Activated CD8-positive, alpha-beta T cell treated with anti-CD3 and anti-CD28 coated beads for 36 hours (primary cell): ENCODE results near the gene CST5. TPM values are rescaled to one million over a fixed set of nuclear protein-coding genes. Genes with fewer than 3 reads are reported as not detected.

Experiments
- ATAC-seq: fragments of 200-7000 bp; cut with Tn5 transposase; one replicate; pipeline ENCODE4 v1.10.0; 2021; ENCODE audit warnings: mild to moderate bottlenecking, moderate library complexity
- CTCF ChIA-PET: fragments of 350-600 bp; sonication (Branson Sonifier 250); formaldehyde crosslinking; loops from one replicate; lab custom pipeline; 2021; ENCODE audit warnings: antibody characterized with exemption; lab: Charles Lee
- POLR2A ChIA-PET: fragments of 350-600 bp; sonication (Branson Sonifier 250); formaldehyde crosslinking; loops from one replicate; lab custom pipeline; 2021; ENCODE audit warnings: antibody characterized with exemption; lab: Charles Lee
- DNase-seq: peaks from one replicate; pipeline ENCODE4 v3.0.0-alpha.2; 2020
- H3K27ac Mint-ChIP-seq: one replicate; pipeline ENCODE4 v1.8.0; 2021; ENCODE audit warnings: mild to moderate bottlenecking, mixed read lengths
- H3K27me3 Mint-ChIP-seq: one replicate; pipeline ENCODE4 v1.8.0; 2021; ENCODE audit warnings: mixed read lengths
- H3K36me3 Mint-ChIP-seq: one replicate; pipeline ENCODE4 v1.8.0; 2021; ENCODE audit warnings: low read depth, mixed read lengths
- H3K4me1 Mint-ChIP-seq: one replicate; pipeline ENCODE4 v1.8.0; 2021; ENCODE audit warnings: low read depth, mixed read lengths
- H3K4me3 Mint-ChIP-seq: one replicate; pipeline ENCODE4 v1.8.0; 2021; ENCODE audit warnings: mild to moderate bottlenecking, moderate library complexity, mixed read lengths
- H3K9me3 Mint-ChIP-seq: one replicate; pipeline ENCODE4 v1.8.0; 2021; ENCODE audit warnings: mixed read lengths
- CTCF ChIP-seq: fragments of 200-600 bp; IDR thresholded peaks from one replicate; pipeline ENCODE4 v1.8.0; 2022; ENCODE audit warnings: antibody characterized with exemption, mild to moderate bottlenecking
- intact Hi-C: fragments of 100-400 bp; cut with micrococcal nuclease; formaldehyde crosslinking; loops from one replicate; pipeline ENCODE4 v1.10.0; 2022
- total RNA-seq, 2 experiments: library from RNA; stranded (reverse); gene quantifications; one replicate each; pipeline ENCODE4 v1.2.3, GENCODE V29; 2021

CST5 gene
- total RNA-seq, 2 experiments from 2014 or later: not detected

DNA sequence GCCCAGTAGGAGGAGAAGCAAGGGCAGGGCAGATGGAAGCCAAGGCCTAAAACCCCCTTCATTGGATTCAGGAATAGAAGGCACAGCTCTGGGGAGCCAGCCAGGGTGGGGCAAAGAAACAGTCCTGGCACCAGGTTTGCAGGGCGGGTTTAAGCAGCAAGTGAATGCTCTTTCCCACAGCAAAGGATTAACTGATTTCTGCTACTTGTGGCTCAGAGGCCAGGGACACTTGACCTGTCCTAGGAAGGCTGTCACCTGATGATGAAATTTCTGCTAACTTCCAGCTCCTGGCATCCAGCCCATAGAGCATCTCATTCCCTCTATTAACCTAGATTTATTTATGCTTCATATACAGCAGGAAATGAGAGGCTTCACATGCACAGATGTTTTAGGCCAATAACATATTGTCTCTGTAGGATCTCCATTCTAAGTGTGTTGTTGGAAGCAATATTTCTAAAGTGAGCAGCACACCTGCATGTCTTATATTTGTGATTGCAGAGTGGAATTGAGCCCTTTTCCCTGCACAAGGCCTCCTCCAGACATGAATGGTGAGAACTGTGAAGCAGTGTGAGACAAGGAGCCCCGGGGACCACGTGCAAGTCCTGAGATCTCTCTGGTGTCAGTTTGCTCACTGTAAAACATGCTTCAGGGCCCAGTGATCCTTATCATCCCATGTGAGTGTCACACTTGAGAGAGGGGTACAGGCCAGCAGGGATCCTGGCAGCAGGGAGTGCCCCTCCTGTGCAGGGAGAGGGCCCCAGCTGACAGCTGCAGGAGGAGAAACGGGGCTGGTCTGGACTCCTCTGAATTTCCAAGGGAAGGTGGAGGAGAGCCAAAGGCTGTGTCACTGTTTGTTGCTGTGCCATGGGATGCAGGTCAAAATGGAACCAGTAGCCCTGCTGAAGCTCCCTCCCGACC lies 41.1 kb upstream of the CST5 start:
- ATAC-seq (no peak), DNase-seq (no peak)
- peaks cover 20% of the 10 kb centered on the region for H3K4me1 Mint-ChIP-seq
- intact Hi-C loops: no loop called here
- H3K4me3 Mint-ChIP-seq: no peak overlapping the region
- ChIA-PET POLR2A (no interaction called here), CTCF (interaction anchor here (1.0 kb wide), 1 partner anchor 179 kb away, joined by 3 read pairs; no protein-coding TSS in a partner anchor)
- no peaks in the 10 kb centered on the region for H3K27me3 Mint-ChIP-seq
- H3K27ac Mint-ChIP-seq: peak overlapping the region; percentile 20
- no peak for TF ChIP-seq CTCF
- no peaks in the 10 kb centered on the region for H3K9me3 Mint-ChIP-seq
- no peaks in the 10 kb centered on the region for H3K36me3 Mint-ChIP-seq

- no peaks in the 10 kb centered on the region for H3K36me3 Mint-ChIP-seq
- H3K9me3 Mint-ChIP-seq: no peaks in the 10 kb centered on the region
- no peak overlapping the region for H3K4me3 Mint-ChIP-seq
- ChIA-PET CTCF (no interaction called here), POLR2A (no interaction called here)
- no peak overlapping the region for H3K27ac Mint-ChIP-seq
- peaks cover 20% of the 10 kb centered on the region for H3K4me1 Mint-ChIP-seq
- TF ChIP-seq CTCF: no peak
- no peak for ATAC-seq
- no peak for DNase-seq
- no peaks in the 10 kb centered on the region for H3K27me3 Mint-ChIP-seq
- intact Hi-C loops: no loop called here
Observed at GRCh38 chr20:23918896-23919295, 39.3 kb upstream of the CST5 start.

- no peak for ATAC-seq
Observed at GRCh38 chr20:23918101-23918862, 38.7 kb upstream of the CST5 start.

DNA sequence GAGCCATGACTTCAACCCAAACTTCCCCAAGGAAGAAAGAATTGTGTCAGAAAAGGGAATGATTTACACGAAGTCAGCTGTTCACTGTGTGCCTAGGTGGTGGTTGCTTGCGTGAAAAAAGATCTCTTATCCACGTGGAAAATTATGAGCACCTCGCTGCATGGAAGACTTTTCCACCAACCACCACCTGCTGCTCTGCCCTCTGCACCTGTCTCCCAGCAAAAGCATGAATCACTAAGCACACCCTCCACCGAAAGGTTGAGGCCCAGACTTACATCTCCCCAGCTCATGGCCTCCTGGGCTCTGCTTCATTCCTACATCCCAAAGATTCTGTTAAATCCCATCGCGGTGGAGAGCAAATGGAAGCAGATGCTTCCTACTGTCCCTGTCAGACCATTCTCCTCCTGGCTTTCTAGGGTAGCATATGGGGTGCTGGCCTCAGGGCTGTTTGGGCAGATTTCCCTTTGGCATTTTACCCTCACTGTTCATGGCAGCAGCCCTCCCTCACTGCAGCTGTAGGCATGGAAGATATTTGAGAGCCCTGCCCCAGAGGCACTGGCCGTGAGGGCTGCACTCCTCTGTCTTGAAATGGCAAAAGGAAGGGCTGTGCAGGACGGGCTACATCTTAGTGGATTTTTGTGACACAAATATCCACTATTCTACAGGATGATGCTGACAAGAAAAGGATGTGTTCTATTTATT lies 37.6 kb upstream of the CST5 start:
- no peaks in the 10 kb centered on the region for H3K36me3 Mint-ChIP-seq
- no peak for TF ChIP-seq CTCF
- POLR2A ChIA-PET: interaction anchor here (0.8 kb wide), 1 partner anchor 9 kb away, joined by 3 read pairs; no protein-coding TSS in a partner anchor
- CTCF ChIA-PET: no interaction called here
- intact Hi-C loops: no loop called here
- H3K4me3 Mint-ChIP-seq: no peak overlapping the region
- H3K4me1 Mint-ChIP-seq: peaks cover 20% of the 10 kb centered on the region
- no peak for DNase-seq
- no peaks in the 10 kb centered on the region for H3K9me3 Mint-ChIP-seq
- H3K27me3 Mint-ChIP-seq: no peaks in the 10 kb centered on the region
- no peak for ATAC-seq
- H3K27ac Mint-ChIP-seq: no peak overlapping the region

More at GRCh38 chr20:23918101-23918862, 38.7 kb upstream of the CST5 start:
- intact Hi-C loops: no loop called here
- Mint-ChIP-seq H3K36me3 (no peaks in the 10 kb centered on the region), H3K4me1 (peaks cover 20% of the 10 kb centered on the region), H3K27ac (no peak overlapping the region), H3K4me3 (no peak overlapping the region), H3K27me3 (no peaks in the 10 kb centered on the region), H3K9me3 (no peaks in the 10 kb centered on the region)
- ChIA-PET POLR2A (no interaction called here), CTCF (no interaction called here)
- TF ChIP-seq CTCF: no peak
- no peak for DNase-seq
